NCI-H2107 treated with DMSO at 0.1 percent for 48 hours (cell line): ENCODE results near the gene FHOD3.

Experiments used
- DNase-seq: peaks from one replicate; lab custom pipeline; 2025; ENCODE audit not compliant: unreplicated experiment; lab: John Stamatoyannopoulos, UW

The FHOD3 gene

GRCh38 chr18:36649205-36649604, 351.7 kb downstream of the FHOD3 start:
- no peak for DNase-seq

DNA sequence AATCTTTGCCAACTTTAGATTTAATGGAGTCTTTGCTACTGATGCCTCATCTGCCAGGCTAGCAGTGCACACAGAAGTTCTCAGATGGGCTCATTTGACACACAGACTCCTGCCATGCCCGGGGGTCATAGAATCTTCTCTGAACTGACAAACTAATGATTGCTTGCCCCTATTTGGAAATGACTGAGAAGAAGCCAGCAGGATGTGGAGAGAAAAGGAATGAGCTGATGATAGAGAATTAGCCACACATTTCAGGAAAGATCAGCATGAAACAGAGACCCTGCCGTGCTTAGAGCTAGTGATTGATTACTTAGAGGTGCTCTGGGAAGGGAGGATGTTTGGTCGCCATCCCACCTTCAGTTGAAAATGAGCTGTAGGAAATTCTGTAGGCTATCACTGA, 352.8 kb downstream of the FHOD3 start:
- no peak for DNase-seq

DNA sequence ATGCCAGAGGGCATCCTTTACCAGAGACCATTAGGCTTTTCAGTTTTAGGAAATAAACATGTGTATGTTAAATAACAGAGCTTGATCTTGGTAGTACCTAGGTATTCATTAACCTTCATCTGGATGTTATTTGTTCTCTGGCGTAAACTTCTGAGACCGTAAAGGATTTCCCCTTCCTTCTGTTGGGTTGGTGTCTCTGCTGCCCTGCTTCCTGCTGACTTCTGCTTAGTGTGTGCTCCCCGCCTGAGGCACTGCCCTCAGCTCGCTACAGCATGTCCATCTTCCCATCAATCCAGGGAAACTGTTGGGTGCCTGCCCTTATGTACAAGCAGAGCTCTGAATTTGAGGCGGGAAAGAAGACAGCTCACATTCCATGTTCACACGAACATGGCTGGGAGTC, 353.4 kb downstream of the FHOD3 start:
- no peak for DNase-seq

- no peak for DNase-seq
Observed at GRCh38 chr18:36652503-36652902, 355.0 kb downstream of the FHOD3 start.

- DNase-seq, result no peak
Observed at GRCh38 chr18:36653141-36653869, 355.8 kb downstream of the FHOD3 start.

GRCh38 chr18:36653870-36654269, 356.4 kb downstream of the FHOD3 start:
- DNase-seq, result no peak

- DNase-seq, result no peak
Observed at GRCh38 chr18:36655074-36655473, 357.6 kb downstream of the FHOD3 start.

DNA sequence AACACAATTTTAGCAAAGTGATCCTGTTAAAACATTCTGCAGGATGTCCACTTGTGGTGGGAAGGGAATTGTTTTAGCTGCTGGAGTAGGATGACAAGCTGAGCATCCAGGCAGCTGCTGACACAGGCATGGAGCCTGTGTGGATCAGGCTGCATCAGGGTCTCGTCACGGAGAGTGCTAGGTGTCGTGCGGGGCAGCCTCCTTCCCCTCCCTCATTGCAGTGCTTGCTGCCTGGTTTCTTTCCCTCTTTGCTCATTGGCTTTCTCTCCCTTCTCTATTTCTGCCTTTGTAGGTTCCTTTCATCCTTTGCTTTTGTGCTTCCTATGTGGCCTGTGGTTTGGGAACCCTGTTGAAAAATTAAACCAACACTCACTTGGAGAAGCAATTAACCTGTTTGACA, 358.4 kb downstream of the FHOD3 start:
- peak; percentile 99 for DNase-seq

DNA sequence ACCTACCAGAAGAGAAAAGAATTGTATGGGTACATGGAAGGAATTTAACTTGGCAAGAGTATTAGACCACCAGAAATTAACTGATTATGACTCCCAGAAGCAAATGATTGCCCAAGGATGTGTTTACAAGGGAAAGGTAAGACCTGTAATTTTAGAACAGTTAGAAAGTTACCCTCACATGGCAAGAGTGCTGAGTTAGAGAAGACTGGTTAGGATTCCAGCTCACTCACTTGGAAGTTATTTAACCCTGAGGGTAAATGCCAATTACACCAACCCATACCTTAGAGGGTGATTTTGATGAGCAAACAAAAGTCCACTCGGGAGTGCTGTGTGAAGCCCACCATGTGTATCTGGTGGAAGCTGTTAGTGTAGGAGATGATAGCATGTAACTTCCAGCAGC, 361.1 kb downstream of the FHOD3 start:
- DNase-seq, result no peak

- DNase-seq, result no peak
Observed at GRCh38 chr18:36660311-36660710, 362.8 kb downstream of the FHOD3 start.

- no peak for DNase-seq
Observed at GRCh38 chr18:36661999-36662398, 364.5 kb downstream of the FHOD3 start.

DNA sequence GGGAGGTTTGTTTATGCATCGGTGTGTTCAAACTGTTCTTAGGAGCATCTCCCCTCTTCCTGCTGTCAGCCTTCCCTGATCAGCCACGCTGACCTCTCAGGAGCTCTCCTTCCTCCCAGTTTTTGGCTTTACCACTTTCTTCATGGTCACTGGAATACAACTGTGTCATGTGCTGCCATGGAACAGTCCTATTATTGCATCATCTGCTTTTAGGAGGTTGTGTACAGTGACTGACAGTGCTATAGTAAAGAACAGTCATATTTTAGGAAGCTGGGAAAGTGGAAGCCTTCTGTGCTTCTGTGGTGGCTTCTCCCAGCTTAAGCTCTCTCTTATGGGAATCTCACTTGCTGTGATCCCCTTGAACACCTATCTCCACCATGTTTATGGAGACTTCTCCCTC, 365.8 kb downstream of the FHOD3 start:
- DNase-seq, result no peak

- DNase-seq, result no peak
Observed at GRCh38 chr18:36665952-36666351, 368.4 kb downstream of the FHOD3 start.

- DNase-seq, result no peak
Observed at GRCh38 chr18:36667811-36668210, 370.3 kb downstream of the FHOD3 start.

- no peak for DNase-seq
Observed at GRCh38 chr18:36668349-36668748, 370.8 kb downstream of the FHOD3 start.

DNA sequence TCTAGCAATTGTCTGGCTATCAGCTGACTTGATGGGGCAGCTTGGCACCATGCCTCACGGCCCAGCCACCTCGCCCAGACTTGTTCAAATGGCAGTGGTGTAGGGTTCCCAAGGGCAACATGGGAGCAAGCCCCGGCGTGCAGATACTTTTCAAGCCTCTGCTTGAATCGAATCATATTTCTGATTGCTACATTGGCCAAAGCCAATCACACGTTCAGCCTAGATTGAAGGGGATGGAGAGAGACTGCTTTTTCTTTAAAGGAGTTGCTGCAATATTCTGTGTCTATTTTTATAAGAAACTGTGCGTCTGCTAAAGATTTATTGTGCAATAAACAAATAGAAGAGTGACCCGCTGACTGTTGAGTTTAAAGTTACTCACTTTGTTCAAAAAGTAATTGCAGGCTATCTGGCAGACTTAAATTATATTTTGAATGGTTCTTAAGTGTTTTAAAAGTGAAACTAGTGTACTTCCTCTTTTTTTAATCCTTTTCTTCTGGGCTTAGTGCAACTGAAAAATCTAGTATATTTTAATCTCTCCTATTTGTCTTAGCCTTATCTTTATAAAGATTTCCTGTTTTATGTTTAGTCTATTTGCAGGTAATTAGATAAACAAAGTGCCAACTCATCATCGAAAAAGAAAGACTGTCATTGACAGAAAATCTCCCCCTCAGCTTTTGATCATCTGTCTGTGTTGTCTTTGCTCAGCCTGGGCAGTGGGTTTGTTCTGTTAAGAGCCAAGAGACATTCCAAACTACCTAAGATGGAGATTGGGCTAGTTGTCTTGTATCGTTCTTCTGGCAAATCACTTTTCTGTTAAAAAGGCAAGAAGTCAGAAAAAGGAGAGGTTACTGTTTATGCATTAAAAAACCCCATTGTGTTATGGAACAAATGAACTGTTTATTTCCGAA, 375.2 kb downstream of the FHOD3 start:
- DNase-seq, result peak; percentile 87

DNA sequence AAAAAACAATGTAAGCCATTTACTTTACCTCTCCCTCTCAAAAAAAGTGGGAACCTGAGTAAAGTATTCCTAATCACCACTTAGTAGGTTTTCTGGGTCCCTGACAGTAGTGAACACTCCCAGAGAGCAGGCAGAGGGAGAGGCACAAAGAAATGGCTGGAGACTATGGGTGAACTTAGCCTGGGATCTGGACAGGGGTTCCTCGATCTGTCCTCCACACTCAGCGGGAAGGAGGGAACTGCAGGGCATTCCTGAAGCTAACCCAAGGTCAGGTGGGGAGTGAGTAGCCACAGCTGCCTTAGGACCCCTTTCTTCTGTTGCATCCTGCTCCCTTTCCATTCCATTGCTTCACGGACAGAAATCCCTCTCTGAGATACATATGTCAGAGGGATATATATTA, 375.9 kb downstream of the FHOD3 start:
- DNase-seq, result no peak

DNA sequence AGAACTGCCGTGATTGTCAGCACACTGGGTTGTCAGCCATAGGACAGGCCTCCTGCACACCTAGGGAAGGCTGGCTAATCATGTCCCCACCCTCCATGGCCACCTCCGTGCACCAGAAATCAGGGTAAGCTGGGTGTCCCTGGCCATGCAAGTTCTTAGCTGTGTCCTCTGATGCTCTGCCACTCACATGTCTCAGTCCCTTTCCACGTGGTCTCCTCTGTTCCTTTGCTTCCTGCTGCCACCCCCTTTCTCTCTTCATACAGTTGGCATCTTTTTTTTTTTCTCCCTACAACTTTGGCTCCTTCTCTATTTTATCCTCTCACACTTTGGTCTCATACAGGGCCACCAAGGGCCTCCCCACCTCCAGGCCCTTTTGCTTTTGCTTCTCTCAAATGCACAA, 377.6 kb downstream of the FHOD3 start:
- DNase-seq, result no peak

GRCh38 chr18:36675542-36675941, 378.0 kb downstream of the FHOD3 start:
- DNase-seq, result no peak

GRCh38 chr18:36676629-36677028, 379.1 kb downstream of the FHOD3 start:
- DNase-seq, result no peak

GRCh38 chr18:36680042-36680441, 382.5 kb downstream of the FHOD3 start:
- DNase-seq, result no peak

DNA sequence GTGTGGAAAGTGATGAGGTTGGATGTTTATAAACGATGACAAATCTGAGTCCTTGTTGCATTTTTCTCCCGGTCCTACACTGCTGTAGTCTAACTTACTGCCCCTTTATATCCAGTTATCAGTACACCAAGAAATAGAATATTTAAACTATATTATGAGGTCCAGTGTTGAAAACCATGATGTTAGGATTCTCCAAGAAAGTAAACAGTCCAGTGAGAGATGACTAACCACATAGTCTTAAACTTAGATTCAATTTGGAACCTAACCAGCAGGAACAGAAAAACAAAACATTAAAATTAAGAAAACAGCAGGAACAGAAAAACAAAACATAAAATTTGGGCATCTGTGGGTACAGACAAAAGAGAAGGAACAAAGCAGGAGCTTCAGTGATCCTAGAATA, 388.1 kb downstream of the FHOD3 start:
- DNase-seq, result no peak
